GM10266 (cell line): ENCODE data around the gene ARL3.

Source experiments
- DNase-seq: peaks from one replicate; pipeline ENCODE4 v3.0.0; 2012; ENCODE audit errors: extremely low spot score
- TF ChIP-seq, protein P1 (sequence below): IDR thresholded peaks from 2 replicates; pipeline ENCODE4 v1.5.1; 2012; ENCODE audit warnings: mild to moderate bottlenecking, low read depth; ENCODE audit not compliant: control insufficient read depth, insufficient read depth; ENCODE audit errors: missing control alignments

ARL3 gene

DNA sequence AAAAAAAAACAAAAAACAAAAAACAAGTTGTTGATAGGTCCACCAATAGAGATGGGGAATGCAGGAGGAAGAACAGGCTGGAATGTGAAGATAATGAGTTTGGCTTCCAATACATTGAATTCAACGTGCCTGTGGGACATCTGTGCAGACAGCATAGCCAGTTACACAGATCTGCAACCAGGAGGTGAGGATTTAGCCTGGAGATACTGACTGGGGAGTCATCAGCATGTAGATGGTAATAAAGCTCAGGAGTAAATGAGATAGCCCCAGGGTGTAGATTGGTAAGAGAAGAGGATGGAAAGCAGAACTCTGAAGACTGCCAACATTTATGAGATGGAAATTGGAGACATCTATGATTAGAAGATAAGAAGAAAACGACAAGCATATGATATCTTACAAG is 74.7 kb downstream of the ARL3 start:
- no peak for DNase-seq
- TF ChIP-seq, protein P1, sequence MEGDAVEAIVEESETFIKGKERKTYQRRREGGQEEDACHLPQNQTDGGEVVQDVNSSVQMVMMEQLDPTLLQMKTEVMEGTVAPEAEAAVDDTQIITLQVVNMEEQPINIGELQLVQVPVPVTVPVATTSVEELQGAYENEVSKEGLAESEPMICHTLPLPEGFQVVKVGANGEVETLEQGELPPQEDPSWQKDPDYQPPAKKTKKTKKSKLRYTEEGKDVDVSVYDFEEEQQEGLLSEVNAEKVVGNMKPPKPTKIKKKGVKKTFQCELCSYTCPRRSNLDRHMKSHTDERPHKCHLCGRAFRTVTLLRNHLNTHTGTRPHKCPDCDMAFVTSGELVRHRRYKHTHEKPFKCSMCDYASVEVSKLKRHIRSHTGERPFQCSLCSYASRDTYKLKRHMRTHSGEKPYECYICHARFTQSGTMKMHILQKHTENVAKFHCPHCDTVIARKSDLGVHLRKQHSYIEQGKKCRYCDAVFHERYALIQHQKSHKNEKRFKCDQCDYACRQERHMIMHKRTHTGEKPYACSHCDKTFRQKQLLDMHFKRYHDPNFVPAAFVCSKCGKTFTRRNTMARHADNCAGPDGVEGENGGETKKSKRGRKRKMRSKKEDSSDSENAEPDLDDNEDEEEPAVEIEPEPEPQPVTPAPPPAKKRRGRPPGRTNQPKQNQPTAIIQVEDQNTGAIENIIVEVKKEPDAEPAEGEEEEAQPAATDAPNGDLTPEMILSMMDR: no peak

DNA sequence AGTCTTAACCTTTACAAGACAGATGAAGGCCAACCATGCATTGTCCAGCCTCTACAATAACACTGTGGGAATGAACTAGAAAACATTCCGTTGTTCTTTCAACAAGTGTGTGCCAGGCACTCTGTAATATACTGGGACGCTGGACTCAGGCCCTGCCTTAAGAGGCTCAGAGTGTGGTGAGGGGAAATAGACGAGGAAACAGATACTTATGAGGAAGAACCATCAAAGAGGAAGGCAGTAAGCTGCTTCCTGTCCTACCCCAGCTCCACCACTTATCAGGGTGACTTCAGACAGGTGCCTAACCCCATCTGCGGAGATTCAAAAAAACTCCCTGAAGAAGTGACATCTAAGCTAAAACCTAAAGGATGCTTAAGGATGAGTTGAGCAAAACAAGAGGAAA is 78.8 kb downstream of the ARL3 start:
- TF ChIP-seq, protein P1: no peak
- no peak for DNase-seq

DNA sequence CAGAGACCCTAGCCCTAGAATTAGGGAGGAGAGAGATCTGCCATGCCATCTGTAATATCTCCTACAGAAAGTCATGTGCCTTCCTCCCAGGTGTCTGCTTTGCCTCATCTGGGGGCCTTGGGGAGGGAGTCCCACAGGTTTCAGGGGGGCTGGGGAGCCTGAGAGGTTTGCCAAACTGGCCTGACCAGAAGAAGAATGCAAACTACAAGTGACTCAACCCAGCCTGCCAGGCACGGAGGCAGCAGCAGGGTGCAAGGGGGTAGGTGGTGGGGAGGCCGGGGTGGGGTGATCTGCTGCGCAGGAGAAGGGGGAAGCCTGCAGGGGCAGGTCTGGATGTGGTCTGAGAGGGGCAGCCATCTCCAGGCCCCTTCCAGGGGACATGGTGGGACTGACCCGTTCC is 79.5 kb downstream of the ARL3 start:
- TF ChIP-seq, protein P1: no peak
- no peak for DNase-seq

DNA sequence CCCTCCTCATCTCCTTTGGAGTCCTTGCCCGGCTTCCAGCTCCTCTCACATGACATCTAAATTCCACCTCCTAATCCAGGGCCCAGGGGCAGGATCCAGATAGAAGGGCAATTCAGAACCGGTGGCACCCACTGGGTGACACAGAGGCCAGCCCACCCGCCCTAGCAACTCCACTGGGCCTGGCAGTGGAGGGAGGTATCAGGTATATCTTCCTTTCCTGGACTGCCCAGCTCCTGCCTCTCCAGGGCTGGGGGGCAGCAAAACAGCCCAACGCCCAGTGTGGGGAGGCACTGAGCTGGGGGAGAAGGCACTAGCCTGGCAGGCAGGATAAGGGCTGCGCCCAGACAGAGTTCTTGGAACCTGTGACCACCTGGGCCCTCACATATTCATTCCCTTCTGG is 80.3 kb downstream of the ARL3 start:
- no peak for DNase-seq
- TF ChIP-seq, protein P1: no peak

DNA sequence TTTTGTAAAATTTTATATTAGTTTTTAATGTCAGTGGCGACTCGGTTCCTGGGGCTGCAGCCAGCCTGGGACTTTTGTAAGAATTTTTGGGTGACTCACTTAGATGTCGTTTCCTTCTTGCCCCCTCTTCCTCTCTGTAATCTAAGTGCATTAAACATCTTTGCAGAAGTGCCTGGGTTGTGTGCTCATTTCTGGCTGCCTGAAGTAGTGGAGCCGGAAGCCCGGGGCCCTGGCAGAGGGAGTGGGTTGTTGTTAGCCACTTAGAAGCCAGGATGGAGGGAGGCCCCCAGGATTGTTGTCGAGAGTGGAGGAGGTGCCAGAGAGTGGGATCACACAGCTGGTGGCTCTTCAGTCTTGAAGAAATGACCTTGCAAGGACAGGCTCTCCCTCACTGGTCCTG is 80.9 kb downstream of the ARL3 start:
- no peak for DNase-seq
- TF ChIP-seq, protein P1: no peak

DNA sequence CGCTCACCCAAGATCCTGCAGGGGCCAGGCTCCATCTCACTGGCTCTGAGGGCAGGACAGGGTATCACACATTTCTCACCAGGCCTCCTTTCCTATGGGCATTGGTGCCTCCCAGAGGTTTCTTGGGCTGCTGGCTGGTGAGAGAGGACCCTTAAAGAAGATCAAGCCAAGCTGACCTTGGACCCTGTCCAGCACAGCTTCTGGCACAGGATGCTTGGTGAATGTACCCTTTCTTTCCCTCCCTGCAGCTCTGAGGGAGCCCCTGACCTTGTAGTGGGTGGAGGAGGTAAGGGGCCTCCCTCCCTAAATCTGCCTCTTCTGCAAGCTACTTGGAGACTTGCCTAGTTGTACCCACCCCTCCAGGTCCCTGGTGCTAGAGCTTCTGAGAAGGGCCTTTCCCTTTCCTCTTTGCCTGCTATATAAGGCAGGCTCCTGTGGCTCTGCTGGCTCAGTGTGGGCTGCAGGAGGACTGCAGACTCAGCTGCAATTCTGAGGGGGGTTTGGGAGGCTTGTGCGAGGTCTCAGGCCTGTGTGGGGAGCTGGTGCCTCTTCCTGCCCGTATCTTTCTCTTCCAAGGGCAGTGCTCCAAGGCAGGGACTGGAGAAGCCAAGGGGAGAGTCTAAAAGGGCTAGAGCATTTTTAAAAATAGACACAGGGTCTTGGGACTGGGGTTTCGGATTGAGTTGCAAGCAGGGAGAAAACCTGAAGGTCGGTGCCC is 81.6 kb downstream of the ARL3 start:
- no peak for DNase-seq
- TF ChIP-seq, protein P1: no peak

DNA sequence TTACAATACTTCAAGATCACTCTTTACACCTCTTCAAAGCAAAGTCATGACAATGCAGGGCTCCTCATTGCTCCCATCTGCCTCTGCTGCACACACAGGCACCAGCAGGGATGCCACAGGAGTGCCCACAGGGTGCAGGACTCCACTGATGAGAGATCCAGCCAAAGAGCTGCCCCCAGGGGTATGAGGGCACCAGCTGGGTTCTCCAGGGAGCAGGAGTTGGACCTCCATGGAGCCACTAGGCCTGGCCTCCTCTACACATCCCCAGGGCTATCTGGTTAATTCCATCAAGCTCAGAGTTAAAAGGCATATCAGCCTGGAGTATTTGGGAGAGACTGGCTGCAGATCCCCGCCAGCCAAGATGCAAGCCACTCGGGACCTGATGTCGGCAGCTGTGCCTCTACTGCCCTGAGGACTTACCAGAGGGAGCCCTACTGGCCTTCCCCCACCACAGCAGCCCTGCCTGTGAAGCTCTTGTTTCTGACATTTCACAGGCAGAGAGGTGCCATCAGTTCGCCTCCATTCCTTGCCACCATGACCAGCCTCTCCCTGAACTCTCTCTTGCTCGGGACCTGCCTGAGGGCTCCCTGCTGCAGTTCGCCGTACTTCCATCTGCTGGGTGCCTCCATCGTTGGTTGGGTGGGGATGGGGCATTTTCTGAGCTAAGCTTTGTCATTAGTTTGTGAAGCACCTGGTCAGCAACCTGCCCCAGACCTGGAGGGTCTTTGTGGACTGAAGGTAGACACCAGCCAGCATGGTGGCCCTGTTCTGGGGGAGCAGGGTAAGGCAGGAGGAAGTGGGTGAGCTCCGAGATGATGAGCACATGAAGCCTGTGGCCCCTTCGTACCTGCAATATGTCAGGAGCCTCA is 82.4 kb downstream of the ARL3 start:
- DNase-seq: no peak
- TF ChIP-seq, protein P1: no peak
